ENCODE results near the gene PEAR1. TPM values are rescaled to one million over a fixed set of nuclear protein-coding genes. Genes with fewer than 3 reads are reported as not detected.

PEAR1 gene
- total RNA-seq, 1 experiment from 2014 or later = 7.1 TPM

GRCh38 chr1:156895927-156896326 lies 2.4 kb downstream of the PEAR1 start:
- in situ Hi-C loops (cut with HindIII; ENCODE audit: low sequenced_read_pairs) = no loop called here
- no peak for DNase-seq (ENCODE audit: low spot score)

- in situ Hi-C loops (cut with HindIII; ENCODE audit: low sequenced_read_pairs) = no loop called here
- no peak for DNase-seq (ENCODE audit: low spot score)
These were observed 3.0 kb downstream of the PEAR1 start for GRCh38 chr1:156896490-156897033.

- no peak for DNase-seq (ENCODE audit: low spot score)
- in situ Hi-C loops (cut with HindIII; ENCODE audit: low sequenced_read_pairs) = no loop called here
These were observed 3.7 kb downstream of the PEAR1 start for GRCh38 chr1:156897078-156897825.

- in situ Hi-C loops (cut with HindIII; ENCODE audit: low sequenced_read_pairs) = no loop called here
- no peak for DNase-seq (ENCODE audit: low spot score)
These were observed 4.6 kb downstream of the PEAR1 start for GRCh38 chr1:156898161-156898566.

GRCh38 chr1:156898971-156899664 lies 5.6 kb downstream of the PEAR1 start:
- in situ Hi-C loops (cut with HindIII; ENCODE audit: low sequenced_read_pairs) = no loop called here
- no peak for DNase-seq (ENCODE audit: low spot score)

- no peak for DNase-seq (ENCODE audit: low spot score)
- in situ Hi-C loops (cut with HindIII; ENCODE audit: low sequenced_read_pairs) = no loop called here
These were observed 6.6 kb downstream of the PEAR1 start for GRCh38 chr1:156899956-156900718.

GRCh38 chr1:156900896-156901589 lies 7.5 kb downstream of the PEAR1 start:
- no peak for DNase-seq (ENCODE audit: low spot score)
- in situ Hi-C loops (cut with HindIII; ENCODE audit: low sequenced_read_pairs) = no loop called here

- no peak for DNase-seq (ENCODE audit: low spot score)
- in situ Hi-C loops (cut with HindIII; ENCODE audit: low sequenced_read_pairs) = no loop called here
These were observed 8.0 kb downstream of the PEAR1 start for GRCh38 chr1:156901590-156901900.

GRCh38 chr1:156901966-156902915 lies 8.7 kb downstream of the PEAR1 start:
- no peak for DNase-seq (ENCODE audit: low spot score)
- in situ Hi-C loops (cut with HindIII; ENCODE audit: low sequenced_read_pairs) = no loop called here

GRCh38 chr1:156903328-156904091 lies 10.0 kb downstream of the PEAR1 start:
- in situ Hi-C loops (cut with HindIII; ENCODE audit: low sequenced_read_pairs) = no loop called here
- no peak for DNase-seq (ENCODE audit: low spot score)

GRCh38 chr1:156904187-156904959 lies 10.9 kb downstream of the PEAR1 start:
- no peak for DNase-seq (ENCODE audit: low spot score)
- in situ Hi-C loops (cut with HindIII; ENCODE audit: low sequenced_read_pairs) = no loop called here

GRCh38 chr1:156905176-156905575 lies 11.7 kb downstream of the PEAR1 start:
- no peak for DNase-seq (ENCODE audit: low spot score)
- in situ Hi-C loops (cut with HindIII; ENCODE audit: low sequenced_read_pairs) = no loop called here

- no peak for DNase-seq (ENCODE audit: low spot score)
- in situ Hi-C loops (cut with HindIII; ENCODE audit: low sequenced_read_pairs) = no loop called here
These were observed 12.1 kb downstream of the PEAR1 start for GRCh38 chr1:156905651-156906050.

GRCh38 chr1:156906206-156906906 lies 12.8 kb downstream of the PEAR1 start:
- in situ Hi-C loops (cut with HindIII; ENCODE audit: low sequenced_read_pairs) = no loop called here
- no peak for DNase-seq (ENCODE audit: low spot score)

- no peak for DNase-seq (ENCODE audit: low spot score)
These were observed 15.0 kb downstream of the PEAR1 start for GRCh38 chr1:156908541-156908940.

GRCh38 chr1:156908955-156909354 lies 15.4 kb downstream of the PEAR1 start:
- DNase-seq (ENCODE audit: low spot score) = no peak
- in situ Hi-C loops (cut with HindIII; ENCODE audit: low sequenced_read_pairs) = no loop called here

More at GRCh38 chr1:156908541-156908940, 15.0 kb downstream of the PEAR1 start:
- in situ Hi-C loops (cut with HindIII; ENCODE audit: low sequenced_read_pairs) = no loop called here
